K562 (cell line): ENCODE data around the gene GAA. TPM values are rescaled to one million over a fixed set of nuclear protein-coding genes. Genes with fewer than 3 reads are reported as not detected.
A peak's percentile ranks its signal among the peaks of the same experiment; 100 is the strongest.

Experiments
- C11orf30 ChIP-seq: fragments of 450-650 bp; IDR thresholded peaks from 2 replicates; pipeline ENCODE4 v1.6.1; 2016; ENCODE audit warnings: low read depth, mild to moderate bottlenecking
- CHD1 ChIP-seq: fragments of 200-600 bp; sonication (generic); IDR thresholded peaks from one replicate; pipeline ENCODE4 v1.6.1; 2012; ENCODE audit warnings: mild to moderate bottlenecking, moderate library complexity, low read length, inconsistent platforms
- CREB3L1 ChIP-seq: fragments of 450-650 bp; IDR thresholded peaks from 2 replicates; pipeline ENCODE4 v1.6.1; 2014; ENCODE audit warnings: low read depth, mild to moderate bottlenecking, moderate library complexity, borderline replicate concordance
- E2F1 ChIP-seq: sonication (generic); formaldehyde crosslinking; IDR thresholded peaks from 2 replicates; pipeline ENCODE4 v1.8.1; 2023; ENCODE audit warnings: mild to moderate bottlenecking, missing genetic modification reagents, moderate library complexity
- E4F1 ChIP-seq: fragments of 250-450 bp; sonication (Bioruptor Pico); IDR thresholded peaks from 2 replicates; pipeline ENCODE4 v1.5.0; 2021; ENCODE audit warnings: mild to moderate bottlenecking, borderline replicate concordance
- EP400 ChIP-seq: fragments of 450-650 bp; IDR thresholded peaks from 2 replicates; pipeline ENCODE4 v1.6.1; 2017; ENCODE audit warnings: antibody characterized with exemption, mild to moderate bottlenecking, moderate library complexity
- ERF ChIP-seq: fragments of 450-650 bp; formaldehyde crosslinking; IDR thresholded peaks from 2 replicates; pipeline ENCODE4 v1.4.0; 2020; ENCODE audit warnings: mild to moderate bottlenecking, mixed read lengths
- ESRRB ChIP-seq: fragments of 250-450 bp; sonication (Bioruptor Pico); IDR thresholded peaks from 2 replicates; pipeline ENCODE4 v1.5.0; 2020; ENCODE audit warnings: mild to moderate bottlenecking, moderate library complexity, borderline replicate concordance
- KAT7 ChIP-seq: sonication (generic); formaldehyde crosslinking; IDR thresholded peaks from 2 replicates; pipeline ENCODE4 v1.8.0; 2022; ENCODE audit warnings: missing genetic modification reagents, mild to moderate bottlenecking, borderline replicate concordance
- LCOR ChIP-seq: sonication (generic); formaldehyde crosslinking; IDR thresholded peaks from 2 replicates; pipeline ENCODE4 v1.8.0; 2022; ENCODE audit warnings: mild to moderate bottlenecking, missing genetic modification reagents
- MTA2 ChIP-seq: fragments of 450-650 bp; IDR thresholded peaks from 2 replicates; pipeline ENCODE4 v1.6.1; 2016; ENCODE audit warnings: low read depth
- MTF1 ChIP-seq: fragments of 250-450 bp; sonication (Bioruptor Pico); IDR thresholded peaks from 2 replicates; pipeline ENCODE4 v1.9.0; 2021; ENCODE audit warnings: moderate library complexity, mild to moderate bottlenecking, inconsistent platforms, borderline replicate concordance
- PRDM10 ChIP-seq: fragments of 450-650 bp; IDR thresholded peaks from 2 replicates; pipeline ENCODE4 v1.6.1; 2018; ENCODE audit not compliant: partially characterized antibody
- PRMT5 ChIP-seq: sonication (generic); formaldehyde crosslinking; IDR thresholded peaks from 2 replicates; pipeline ENCODE4 v1.5.0; 2020; ENCODE audit warnings: missing genetic modification reagents
- PRPF4 ChIP-seq: fragments of 200-400 bp; formaldehyde crosslinking; IDR thresholded peaks from one replicate; pipeline ENCODE4 v1.6.1; 2017; ENCODE audit warnings: low read length, low read depth, mild to moderate bottlenecking; ENCODE audit not compliant: insufficient read depth, poor library complexity, severe bottlenecking
- RAD51 ChIP-seq: fragments of 450-650 bp; IDR thresholded peaks from 2 replicates; pipeline ENCODE4 v1.7.1; 2016; ENCODE audit warnings: low read depth, mild to moderate bottlenecking, borderline replicate concordance
- RBFOX2 ChIP-seq: fragments of 200-400 bp; formaldehyde crosslinking; IDR thresholded peaks from 2 replicates; pipeline ENCODE4 v1.6.1; 2017; ENCODE audit warnings: low read depth, mild to moderate bottlenecking, low read length, moderate library complexity
- ZNF696 ChIP-seq: fragments of 250-450 bp; sonication (Bioruptor Pico); conservative IDR thresholded peaks from 2 replicates; pipeline ENCODE4 v1.4.0; 2020; ENCODE audit warnings: mild to moderate bottlenecking, moderate library complexity
- polyA plus RNA-seq, 8 experiments: library from polyadenylated mRNA; depleted of rRNA in 4 of 8; stranded (reverse) in 5 of 8; unstranded in 3 of 8; fragments of >200 nt; fragmentation: Nextera tagmentation in 2 of 8; fragmentation: Illumina TruSeq in 1 of 8; extraction: Ambion mirVana in 2 of 8; extraction: Trizol in 1 of 8; gene quantifications; 2 replicates each; pipeline versions ENCODE4 v1.2.1 to v1.2.3, GENCODE V29; 2011 to 2014; ENCODE audit warnings: inconsistent platforms in 1 of 8, missing spikeins in 1 of 8
- total RNA-seq, 7 experiments: library from RNA; depleted of rRNA in 6 of 7; stranded (reverse); fragments of >200 nt in 6 of 7; fragmentation: Illumina TruSeq in 2 of 7; extraction: Trizol in 2 of 7; gene quantifications; 2 replicates each; pipeline versions ENCODE4 v1.2.1 to v1.2.3, GENCODE V29; 2011 to 2021; ENCODE audit warnings: low replicate concordance in 1 of 7

GAA gene
- total and polyA plus RNA-seq, 9 of the 15 experiments (the other 6 are each of a cell fraction or from before 2014, with no cell fraction given): 0.15 to 6.4 (median 1.7) TPM

GRCh38 chr17:80101011-80101945 lies at the start of gene GAA (continued):
- TF ChIP-seq KAT7 (CRISPR knock-in tag) (no peak), RBFOX2 (peak; percentile 69), E4F1 (no peak), CREB3L1 (0 out of 2 replicates have a peak, but pooled peaks have one; percentile 61), MTA2 (no peak), C11orf30 (no peak), EP400 (no peak), MTF1 (CRISPR knock-in tag) (no peak), ESRRB (no peak), PRDM10 (no peak), CHD1 (no peak), LCOR (CRISPR knock-in tag) (no peak), ERF (peak; percentile 88), PRPF4 (no peak), RAD51 (no peak), ZNF696 (CRISPR knock-in tag) (no peak), PRMT5 (CRISPR knock-in tag) (no peak), E2F1 (CRISPR knock-in tag) (no peak)
